Measurements from ENCODE around the gene BBS1.

The BBS1 gene

GRCh38 chr11:66477263-66478201 is 32.9 kb upstream of the BBS1 start:
- DNase-seq, result no peak

GRCh38 chr11:66478729-66479393 is 31.6 kb upstream of the BBS1 start:
- peak; percentile 17 for DNase-seq

GRCh38 chr11:66479394-66480116 is 30.9 kb upstream of the BBS1 start:
- DNase-seq, result no peak

GRCh38 chr11:66480117-66480938 is 30.1 kb upstream of the BBS1 start, which contains the start of gene DPP3:
Gene DPP3 (plus strand): TSS chr11:66480434. CDS start chr11:66482201, 1,767 bp downstream.
- DNase-seq, result peak; percentile 94

GRCh38 chr11:66484806-66485380 is 25.5 kb upstream of the BBS1 start:
- no peak for DNase-seq

- DNase-seq, result no peak
Observed at GRCh38 chr11:66488957-66489356, 21.5 kb upstream of the BBS1 start.

GRCh38 chr11:66489636-66490035 is 20.8 kb upstream of the BBS1 start:
- DNase-seq, result no peak

GRCh38 chr11:66491315-66491935 is 19.0 kb upstream of the BBS1 start:
- DNase-seq, result no peak

- no peak for DNase-seq
Observed at GRCh38 chr11:66492161-66492865, 18.1 kb upstream of the BBS1 start.

- DNase-seq, result no peak
Observed at GRCh38 chr11:66493130-66493529, 17.3 kb upstream of the BBS1 start.

- no peak for DNase-seq
Observed at GRCh38 chr11:66494458-66494857, 16.0 kb upstream of the BBS1 start.

- no peak for DNase-seq
Observed at GRCh38 chr11:66494935-66495334, 15.5 kb upstream of the BBS1 start.

- DNase-seq, result no peak
Observed at GRCh38 chr11:66495401-66495854, 15.0 kb upstream of the BBS1 start.

- DNase-seq, result no peak
Observed at GRCh38 chr11:66497206-66497605, 13.2 kb upstream of the BBS1 start.

GRCh38 chr11:66498506-66498905 is 11.9 kb upstream of the BBS1 start:
- no peak for DNase-seq

GRCh38 chr11:66505276-66505816 is 5.1 kb upstream of the BBS1 start:
- no peak for DNase-seq

GRCh38 chr11:66509131-66509561 is 1.3 kb upstream of the BBS1 start:
- DNase-seq, result no peak

- no peak for DNase-seq
Observed at GRCh38 chr11:66510990-66511339, 530 bp downstream of the BBS1 start.

- no peak for DNase-seq
Observed at GRCh38 chr11:66523611-66524010, 13.2 kb downstream of the BBS1 start.

GRCh38 chr11:66524304-66525040 is 14.0 kb downstream of the BBS1 start:
- no peak for DNase-seq

Data from CD4-positive, alpha-beta T cell treated with Interleukin-4 for 4 hours (primary cell).